ENCODE data around the gene DDAH1.

The DDAH1 gene

GRCh38 chr1:85467929-85468540 lies 3.1 kb upstream of the DDAH1 start:
- DNase-seq, result no peak

DNA sequence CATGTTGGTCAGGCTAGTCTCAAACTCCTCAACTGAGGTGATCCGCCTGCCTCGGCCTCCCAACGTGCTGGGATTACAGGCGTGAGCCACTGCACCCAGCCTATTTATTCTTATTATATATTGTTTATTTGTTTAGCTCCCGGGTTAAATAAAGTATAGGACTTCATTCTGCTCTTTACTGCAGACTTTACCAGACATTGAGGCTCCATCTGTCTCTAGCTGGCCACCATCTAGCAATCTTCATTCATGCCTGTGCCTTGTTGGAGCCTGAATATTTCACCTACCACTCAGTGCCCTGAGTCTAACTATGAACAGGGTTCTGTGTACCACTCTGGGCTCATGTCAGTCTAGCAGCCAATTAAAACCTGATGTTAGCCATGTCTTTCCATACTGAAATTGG lies 2.1 kb upstream of the DDAH1 start:
- DNase-seq, result no peak

DNA sequence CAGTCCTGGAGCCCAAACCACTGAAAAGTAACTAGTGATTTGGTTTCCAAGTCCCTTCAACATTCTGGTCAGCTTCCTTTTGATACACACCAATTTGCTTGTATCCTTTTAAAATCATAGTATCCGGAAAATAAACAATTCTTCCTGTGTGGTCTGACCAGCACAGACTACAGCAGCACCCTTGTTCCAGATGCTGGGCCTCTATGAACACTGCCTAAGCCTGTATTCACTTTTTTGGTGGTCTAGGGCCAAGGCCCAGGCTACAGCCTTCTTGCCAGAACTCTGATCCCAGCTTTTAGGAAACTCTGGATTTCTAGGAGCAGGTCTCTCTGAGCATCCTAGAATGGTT lies 801 bp upstream of the DDAH1 start:
- DNase-seq, result no peak

- peak; percentile 60 for DNase-seq
These were observed 361 bp downstream of the DDAH1 start for GRCh38 chr1:85464497-85465098.

- DNase-seq, result peak; percentile 45
These were observed 1.0 kb downstream of the DDAH1 start for GRCh38 chr1:85463731-85464496.

- no peak for DNase-seq
These were observed 1.9 kb downstream of the DDAH1 start for GRCh38 chr1:85462931-85463649.

GRCh38 chr1:85461216-85461918 lies 3.6 kb downstream of the DDAH1 start:
- no peak for DNase-seq

GRCh38 chr1:85460555-85461088 lies 4.3 kb downstream of the DDAH1 start:
- DNase-seq, result no peak

DNA sequence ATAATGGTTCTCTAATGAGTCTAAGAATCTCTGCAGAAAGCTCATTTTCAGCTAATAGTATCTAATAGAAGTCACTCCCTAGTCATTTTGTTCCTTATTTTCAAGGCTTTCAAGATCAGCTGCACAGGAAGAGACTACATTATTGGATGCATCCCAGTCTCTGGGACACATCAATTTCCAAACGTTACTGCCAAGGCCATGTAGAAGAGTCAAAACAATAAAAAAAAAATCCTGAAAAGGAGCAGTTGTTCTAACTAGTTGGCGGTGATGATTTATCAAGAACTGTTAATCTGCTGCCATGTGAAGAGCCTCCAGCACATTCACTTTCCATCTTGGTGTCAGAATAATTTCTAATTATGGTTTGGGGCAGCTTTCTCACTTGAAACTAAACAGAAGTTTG lies 5.7 kb downstream of the DDAH1 start:
- DNase-seq, result no peak

DNA sequence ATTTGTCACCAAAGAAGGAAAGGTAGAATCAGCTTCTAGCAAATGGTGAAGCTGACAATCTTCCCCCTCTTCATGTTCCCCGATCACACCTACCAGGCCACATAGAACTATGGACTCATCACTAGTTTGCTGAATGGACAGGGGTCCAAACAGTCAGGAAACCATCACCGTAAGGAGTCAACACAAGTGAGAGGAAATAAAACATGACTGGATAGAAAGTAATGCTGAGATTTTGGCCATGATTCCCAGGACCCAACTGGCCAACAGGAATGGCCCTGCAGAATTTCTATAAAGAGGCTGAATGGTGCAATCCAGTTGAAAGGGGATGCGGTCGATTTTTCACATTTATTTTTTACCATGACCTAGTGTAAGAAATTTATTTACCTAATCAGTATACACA lies 10.7 kb downstream of the DDAH1 start:
- no peak for DNase-seq

DNA sequence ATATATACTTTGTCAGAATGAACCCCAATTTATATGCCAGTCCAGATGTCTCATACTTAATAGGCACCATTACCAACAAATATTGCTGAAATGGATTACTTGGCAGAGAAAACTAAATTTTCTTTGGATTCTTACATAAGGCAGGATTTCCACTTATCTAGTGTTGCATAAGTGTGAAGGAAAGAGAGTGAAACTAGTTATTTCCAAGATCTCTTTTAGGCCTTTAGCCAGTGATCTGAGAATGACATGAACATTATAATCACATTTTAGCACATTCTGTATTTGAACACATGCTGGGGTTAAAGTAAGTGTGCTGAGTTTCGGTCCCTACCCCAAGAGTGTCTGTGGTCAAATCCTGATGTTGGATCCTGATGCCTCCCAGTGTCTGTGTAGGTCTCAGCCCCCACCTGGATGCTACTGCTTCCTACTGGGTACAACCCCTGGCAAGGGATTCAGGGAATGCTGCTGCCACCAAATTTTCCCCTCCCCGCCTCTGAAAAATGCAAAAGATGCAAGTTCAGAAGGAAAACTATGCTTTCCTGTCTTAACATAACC lies 11.2 kb downstream of the DDAH1 start:
- no peak for DNase-seq

- DNase-seq, result no peak
These were observed 12.0 kb downstream of the DDAH1 start for GRCh38 chr1:85452948-85453347.

DNA sequence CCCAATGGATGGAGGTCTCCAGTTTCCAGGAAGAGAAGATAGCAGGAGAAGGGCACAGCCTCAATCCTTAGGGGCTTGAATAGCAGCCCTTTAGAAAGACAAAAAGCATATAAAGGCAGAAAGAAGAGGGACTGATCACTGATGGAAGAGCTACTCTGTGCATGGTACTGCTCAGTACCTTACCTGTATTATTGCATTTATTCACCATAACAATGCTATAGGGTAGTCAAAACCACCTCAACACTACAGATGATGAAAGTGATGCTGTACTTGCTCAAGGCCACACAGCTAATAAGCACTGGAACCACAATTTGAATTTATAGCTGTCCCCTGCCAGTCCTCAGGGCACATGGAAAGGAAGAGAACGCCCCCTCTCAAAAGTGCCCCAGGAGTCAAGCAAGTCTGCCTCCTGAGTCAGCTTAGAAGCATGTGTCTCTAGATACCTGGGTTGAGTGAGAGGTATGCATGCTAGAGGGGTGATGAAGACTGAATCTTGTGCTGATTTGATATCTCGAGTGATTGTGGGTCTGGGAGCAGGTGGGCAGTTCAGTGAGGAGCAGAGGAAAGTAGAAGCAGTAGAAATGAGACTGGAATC lies 13.6 kb downstream of the DDAH1 start:
- no peak for DNase-seq

GRCh38 chr1:85450832-85451231 lies 14.1 kb downstream of the DDAH1 start:
- DNase-seq, result no peak

GRCh38 chr1:85449356-85449755 lies 15.6 kb downstream of the DDAH1 start:
- no peak for DNase-seq

- no peak for DNase-seq
These were observed 16.6 kb downstream of the DDAH1 start for GRCh38 chr1:85448358-85448757.

GRCh38 chr1:85447006-85447943 lies 17.7 kb downstream of the DDAH1 start:
- DNase-seq, result no peak

DNA sequence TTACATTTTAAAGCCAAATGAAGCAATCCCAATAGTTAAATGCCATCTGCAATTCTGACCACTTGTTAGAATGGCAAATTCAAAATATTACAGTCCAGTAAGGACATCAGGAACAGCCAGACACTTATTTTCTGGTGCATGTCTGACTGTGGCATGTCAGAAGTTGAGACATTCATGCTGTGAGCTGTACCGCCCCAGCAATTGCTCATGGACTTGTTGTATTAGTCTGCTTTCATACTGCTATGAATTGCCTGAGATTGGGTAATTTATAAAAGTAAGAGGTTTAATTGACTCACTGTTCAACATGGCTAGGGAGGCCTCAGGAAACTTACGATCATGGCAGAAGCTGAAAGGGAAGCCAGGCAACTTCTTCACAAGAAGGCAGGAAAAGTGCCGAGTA lies 19.1 kb downstream of the DDAH1 start:
- no peak for DNase-seq

DNA sequence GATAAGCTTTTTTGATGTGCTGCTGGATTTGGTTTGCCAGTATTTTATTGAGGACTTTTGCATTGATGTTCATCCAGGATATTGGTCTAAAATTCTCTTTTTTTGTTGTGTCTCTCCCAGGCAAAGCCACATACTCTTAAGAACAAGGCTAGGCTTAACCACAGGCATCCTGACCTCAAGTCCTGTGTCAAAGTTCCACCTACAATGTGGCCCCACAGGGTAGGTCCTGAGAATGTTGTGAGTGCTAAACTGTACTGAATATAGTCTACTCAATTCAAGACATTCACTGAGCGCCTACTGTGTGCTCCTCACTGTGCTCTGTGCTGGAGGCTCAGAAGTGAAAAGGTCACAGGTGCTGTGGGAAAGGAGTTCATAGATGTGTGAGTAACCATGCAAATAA lies 20.6 kb downstream of the DDAH1 start:
- DNase-seq, result no peak

DNA sequence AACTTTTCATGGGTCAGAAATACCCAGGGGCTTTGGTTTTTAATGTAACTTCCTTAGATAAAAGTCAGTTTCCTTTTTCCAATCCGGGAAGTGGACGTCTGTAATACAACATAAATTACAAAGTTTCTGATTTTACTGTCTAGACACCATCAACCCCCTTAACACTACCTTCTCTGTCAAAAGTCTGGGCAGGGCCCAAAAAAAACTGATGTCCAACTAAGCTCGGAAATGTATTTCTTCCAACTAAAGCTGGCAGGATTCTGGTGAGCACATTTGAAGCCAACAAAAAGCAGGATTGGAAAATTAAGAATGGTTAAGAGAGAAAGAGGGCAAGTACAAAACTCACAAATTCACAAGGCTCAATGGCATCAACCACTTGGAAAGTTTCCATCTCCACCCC lies 24.3 kb downstream of the DDAH1 start:
- DNase-seq, result no peak

DNA sequence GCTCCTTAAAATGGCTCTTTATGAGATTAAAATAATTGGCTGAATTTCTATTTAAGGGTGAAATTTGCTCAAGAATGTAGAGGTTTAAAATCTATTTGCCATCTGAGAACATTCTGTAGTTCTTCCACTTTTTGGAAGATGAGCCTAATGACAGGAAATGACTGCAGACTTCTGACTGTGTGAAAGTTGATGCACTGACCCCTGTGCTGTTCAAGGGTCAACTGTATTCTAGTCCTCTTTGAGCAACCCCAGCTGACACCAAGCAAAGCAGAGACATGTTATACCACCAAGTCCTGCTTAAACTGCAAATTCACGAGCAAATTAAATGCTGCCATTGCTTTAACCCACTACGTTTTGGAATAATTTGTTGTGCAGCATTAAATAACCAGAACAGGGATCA lies 26.6 kb downstream of the DDAH1 start:
- DNase-seq, result no peak
